Mononuclear cell (primary cell): ENCODE results near the gene MEDAG. TPM values are rescaled to one million over a fixed set of nuclear protein-coding genes. Genes with fewer than 3 reads are reported as not detected.

ENCODE experiments used
- H3K27me3 ChIP-seq: 2 replicates; pipeline ENCODE4 v1.6.0; 2011; ENCODE audit warnings: low read length, control low read depth; ENCODE audit not compliant: insufficient read depth
- H3K4me1 ChIP-seq: 2 replicates; pipeline ENCODE4 v1.5.1; 2011; ENCODE audit warnings: mild to moderate bottlenecking, low read length, control low read depth; ENCODE audit not compliant: insufficient read depth
- H3K4me3 ChIP-seq: 2 replicates; pipeline ENCODE4 v1.5.1; 2011; ENCODE audit warnings: mild to moderate bottlenecking, low read length, moderate library complexity
- H3K9me3 ChIP-seq: 2 replicates; pipeline ENCODE4 v1.5.1; 2011; ENCODE audit warnings: low read depth, mild to moderate bottlenecking, control low read depth, low read length
- total RNA-seq: library from RNA; depleted of rRNA; stranded (reverse); fragments of >200 nt; gene quantifications from one replicate; pipeline ENCODE4 v1.2.3, GENCODE V29; 2012

MEDAG gene
- total RNA-seq, 1 donor, result not detected

GRCh38 chr13:30869491-30869890 lies 36.6 kb upstream of the MEDAG start:
- H3K4me1 ChIP-seq, result no peaks in the 10 kb centered on the region
- H3K9me3 ChIP-seq, result no peaks in the 10 kb centered on the region
- no peaks in the 10 kb centered on the region for H3K27me3 ChIP-seq
- H3K4me3 ChIP-seq, result no peak overlapping the region

DNA sequence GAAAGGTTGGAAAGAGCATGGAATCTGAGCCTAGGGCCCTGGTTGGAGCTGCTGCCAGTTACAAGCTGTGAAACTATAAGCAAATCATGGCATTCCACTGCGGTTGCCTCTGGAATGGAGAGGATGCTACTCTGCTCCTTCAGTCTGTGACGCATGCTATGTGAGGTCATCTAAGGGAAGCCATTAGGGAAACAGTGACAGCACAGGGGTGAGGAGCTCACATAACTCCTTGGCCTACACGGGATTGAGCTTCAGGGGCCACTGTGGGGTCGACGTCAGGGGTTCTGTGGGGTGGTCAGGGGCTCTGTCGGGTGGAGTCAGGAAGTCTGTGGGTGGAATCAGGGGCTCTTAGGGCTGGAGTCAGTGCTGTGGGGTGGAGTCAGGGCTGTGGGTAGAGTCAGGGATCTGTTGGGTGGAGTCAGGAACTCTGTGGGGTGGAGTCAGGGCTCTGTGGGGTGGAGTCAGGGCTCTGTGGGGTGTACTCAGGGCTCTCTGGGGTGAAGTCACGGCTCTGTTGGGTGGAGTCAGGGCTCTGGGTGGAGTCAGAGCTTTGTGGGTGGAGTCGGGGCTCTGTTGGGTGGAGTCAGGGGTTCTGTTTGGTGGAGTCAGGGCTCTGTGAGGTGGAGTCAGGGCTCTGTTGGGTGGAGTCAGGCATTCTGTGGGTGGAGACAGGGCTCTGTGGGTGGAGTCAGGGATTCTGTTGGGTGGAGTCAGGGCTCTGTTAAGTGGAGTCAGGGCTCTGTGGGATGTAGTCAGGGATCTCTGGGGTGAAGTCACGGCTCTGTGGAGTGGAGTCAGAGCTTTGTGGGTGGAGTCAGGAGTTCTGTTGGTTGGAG lies 35.8 kb upstream of the MEDAG start:
- H3K9me3 ChIP-seq, result no peaks in the 10 kb centered on the region
- H3K27me3 ChIP-seq, result no peaks in the 10 kb centered on the region
- H3K4me1 ChIP-seq, result no peaks in the 10 kb centered on the region
- no peak overlapping the region for H3K4me3 ChIP-seq

DNA sequence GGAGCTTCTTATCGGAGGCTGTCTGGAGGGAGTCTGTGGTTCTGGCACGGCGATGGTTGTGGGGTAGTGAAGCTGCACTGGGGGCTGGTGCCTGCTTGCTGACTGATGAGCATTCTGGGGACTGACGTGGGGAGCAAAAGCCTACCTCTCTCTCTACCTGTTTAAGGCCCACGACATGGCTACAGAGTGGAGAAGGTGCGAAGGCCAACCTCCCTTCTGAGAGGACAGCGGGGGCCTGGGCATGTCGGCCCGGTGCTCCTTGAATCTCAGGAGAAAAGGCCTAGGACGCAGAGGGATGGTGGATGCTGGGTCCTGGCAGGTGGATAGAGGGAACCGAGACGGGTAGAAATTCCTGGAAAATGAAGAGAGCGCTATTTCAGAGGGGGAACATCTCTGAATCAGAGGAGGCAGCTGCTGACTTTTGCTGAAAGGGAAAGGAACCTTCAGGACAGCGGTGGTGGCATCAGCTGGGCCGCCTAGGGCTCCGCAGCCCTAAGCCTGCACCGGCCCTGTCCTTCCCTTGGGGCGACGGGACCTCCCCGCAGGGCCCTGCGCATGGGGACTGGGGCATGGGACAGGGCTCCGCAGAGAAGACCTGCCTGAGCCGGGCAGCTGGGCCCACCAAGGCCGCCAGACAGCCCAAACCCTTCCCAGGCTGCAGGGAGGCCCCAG lies 35.0 kb upstream of the MEDAG start:
- H3K27me3 ChIP-seq, result no peaks in the 10 kb centered on the region
- no peaks in the 10 kb centered on the region for H3K9me3 ChIP-seq
- H3K4me3 ChIP-seq, result no peak overlapping the region
- no peaks in the 10 kb centered on the region for H3K4me1 ChIP-seq

DNA sequence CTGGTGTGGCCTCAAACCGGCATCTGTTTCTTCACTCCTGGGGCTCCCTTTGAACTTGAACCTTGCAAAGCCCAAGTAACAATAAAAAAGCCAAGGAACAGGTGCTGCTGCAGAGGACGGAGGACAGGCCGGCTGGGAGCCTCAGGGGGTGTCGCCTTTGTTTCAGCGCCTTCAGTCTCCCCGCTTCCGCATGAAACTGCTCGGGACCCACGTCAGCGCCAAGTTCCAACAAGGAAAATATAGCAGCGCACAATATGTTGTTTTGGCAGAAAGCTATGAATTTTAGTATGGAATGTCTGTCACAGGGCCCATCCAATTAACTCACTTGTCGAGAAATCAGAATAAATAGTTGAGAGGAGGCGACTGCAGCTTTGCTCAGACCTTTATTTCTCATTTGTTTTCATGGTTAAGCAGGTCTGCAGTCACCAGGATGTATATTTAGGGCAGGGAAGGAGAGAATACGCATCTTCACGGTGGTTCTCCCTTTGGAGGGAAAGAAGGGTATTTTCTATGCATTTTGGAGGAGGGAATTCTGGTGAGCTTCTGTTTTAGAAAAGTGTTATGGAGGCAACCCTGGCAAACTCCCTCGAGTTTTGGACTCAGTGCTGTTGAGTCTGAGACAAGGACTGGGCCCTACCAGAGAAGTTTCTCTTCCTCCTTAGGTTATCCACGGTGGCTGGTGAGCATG lies 34.3 kb upstream of the MEDAG start:
- H3K4me3 ChIP-seq, result no peak overlapping the region
- H3K4me1 ChIP-seq, result no peaks in the 10 kb centered on the region
- no peaks in the 10 kb centered on the region for H3K27me3 ChIP-seq
- H3K9me3 ChIP-seq, result no peaks in the 10 kb centered on the region

- no peaks in the 10 kb centered on the region for H3K4me1 ChIP-seq
- no peaks in the 10 kb centered on the region for H3K9me3 ChIP-seq
- H3K4me3 ChIP-seq, result no peak overlapping the region
- H3K27me3 ChIP-seq, result no peaks in the 10 kb centered on the region
Measured at GRCh38 chr13:30872276-30872594, 33.8 kb upstream of the MEDAG start.

GRCh38 chr13:30872685-30873461 lies 33.2 kb upstream of the MEDAG start:
- H3K27me3 ChIP-seq, result no peaks in the 10 kb centered on the region
- no peaks in the 10 kb centered on the region for H3K9me3 ChIP-seq
- no peak overlapping the region for H3K4me3 ChIP-seq
- no peaks in the 10 kb centered on the region for H3K4me1 ChIP-seq

GRCh38 chr13:30873499-30873898 lies 32.6 kb upstream of the MEDAG start:
- no peaks in the 10 kb centered on the region for H3K4me1 ChIP-seq
- H3K27me3 ChIP-seq, result no peaks in the 10 kb centered on the region
- no peaks in the 10 kb centered on the region for H3K9me3 ChIP-seq
- no peak overlapping the region for H3K4me3 ChIP-seq

GRCh38 chr13:30874111-30874510 lies 32.0 kb upstream of the MEDAG start:
- Histone ChIP-seq H3K4me3 (no peak overlapping the region), H3K4me1 (no peaks in the 10 kb centered on the region), H3K27me3 (no peaks in the 10 kb centered on the region), H3K9me3 (no peaks in the 10 kb centered on the region)

DNA sequence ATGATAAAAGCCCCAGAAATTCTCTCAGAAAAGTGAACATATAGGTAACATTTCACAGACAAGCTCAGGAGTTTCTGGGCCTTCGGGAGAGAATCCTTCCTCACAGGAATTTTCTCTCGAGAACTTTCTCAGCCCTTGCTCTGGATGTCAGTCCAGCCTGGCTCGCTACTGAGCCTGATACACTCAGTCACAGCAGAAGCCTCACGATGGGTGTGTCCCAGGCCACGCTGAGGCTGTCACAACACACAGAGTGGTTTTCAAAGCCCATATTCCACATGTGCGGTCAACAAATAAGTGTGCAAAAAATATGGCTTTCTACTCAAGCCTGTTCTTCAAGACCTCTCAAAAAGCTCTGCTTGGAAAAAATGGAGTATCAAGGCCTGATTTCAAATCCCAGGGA lies 31.5 kb upstream of the MEDAG start:
- Histone ChIP-seq H3K4me1 (no peaks in the 10 kb centered on the region), H3K9me3 (no peaks in the 10 kb centered on the region), H3K27me3 (no peaks in the 10 kb centered on the region), H3K4me3 (no peak overlapping the region)

- Histone ChIP-seq H3K4me3 (no peak overlapping the region), H3K27me3 (no peaks in the 10 kb centered on the region), H3K4me1 (no peaks in the 10 kb centered on the region), H3K9me3 (no peaks in the 10 kb centered on the region)
Measured at GRCh38 chr13:30877335-30877734, 28.7 kb upstream of the MEDAG start.

- no peak overlapping the region for H3K4me3 ChIP-seq
- no peaks in the 10 kb centered on the region for H3K27me3 ChIP-seq
- no peaks in the 10 kb centered on the region for H3K9me3 ChIP-seq
- H3K4me1 ChIP-seq, result no peaks in the 10 kb centered on the region
Measured at GRCh38 chr13:30880151-30880855, 25.8 kb upstream of the MEDAG start.

DNA sequence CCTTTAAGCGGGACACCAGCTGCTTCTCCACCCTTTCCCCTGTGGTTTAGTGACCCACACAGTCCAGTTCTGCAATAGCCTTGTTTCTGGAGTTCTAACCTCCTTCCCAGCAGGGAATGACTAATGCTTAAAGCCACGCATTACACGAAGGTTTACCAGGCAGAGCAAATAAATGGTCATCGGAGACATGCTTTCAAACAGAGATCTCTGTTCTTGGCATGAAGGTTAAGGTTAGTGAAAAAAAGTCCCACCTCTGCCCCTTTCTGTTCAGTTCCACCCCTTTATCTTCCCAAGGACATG lies 25.3 kb upstream of the MEDAG start:
- Histone ChIP-seq H3K4me1 (no peaks in the 10 kb centered on the region), H3K9me3 (no peaks in the 10 kb centered on the region), H3K27me3 (no peaks in the 10 kb centered on the region), H3K4me3 (no peak overlapping the region)

DNA sequence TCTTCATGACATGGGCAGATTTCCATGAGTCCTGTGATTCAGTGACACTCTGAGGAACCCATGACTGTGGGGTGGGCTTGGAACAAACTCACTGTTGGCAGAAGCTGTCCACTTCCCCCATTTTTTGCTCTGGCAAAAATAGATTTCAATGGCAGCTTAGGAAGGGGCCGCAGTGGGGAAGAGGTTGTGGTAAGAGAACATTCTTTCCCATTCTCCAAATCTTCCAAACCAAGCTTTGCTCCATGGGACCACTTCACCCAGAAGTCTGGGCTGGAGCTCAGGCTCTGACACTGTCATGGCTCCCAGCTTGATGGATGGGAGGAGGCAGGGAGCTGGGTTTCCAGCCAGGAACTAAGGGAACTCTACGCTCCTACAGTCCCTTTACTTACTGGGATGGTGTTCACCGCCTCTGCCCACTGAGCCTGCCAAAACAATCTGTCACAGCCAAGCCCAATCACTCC lies 24.9 kb upstream of the MEDAG start:
- Histone ChIP-seq H3K9me3 (no peaks in the 10 kb centered on the region), H3K4me3 (no peak overlapping the region), H3K27me3 (no peaks in the 10 kb centered on the region), H3K4me1 (no peaks in the 10 kb centered on the region)

DNA sequence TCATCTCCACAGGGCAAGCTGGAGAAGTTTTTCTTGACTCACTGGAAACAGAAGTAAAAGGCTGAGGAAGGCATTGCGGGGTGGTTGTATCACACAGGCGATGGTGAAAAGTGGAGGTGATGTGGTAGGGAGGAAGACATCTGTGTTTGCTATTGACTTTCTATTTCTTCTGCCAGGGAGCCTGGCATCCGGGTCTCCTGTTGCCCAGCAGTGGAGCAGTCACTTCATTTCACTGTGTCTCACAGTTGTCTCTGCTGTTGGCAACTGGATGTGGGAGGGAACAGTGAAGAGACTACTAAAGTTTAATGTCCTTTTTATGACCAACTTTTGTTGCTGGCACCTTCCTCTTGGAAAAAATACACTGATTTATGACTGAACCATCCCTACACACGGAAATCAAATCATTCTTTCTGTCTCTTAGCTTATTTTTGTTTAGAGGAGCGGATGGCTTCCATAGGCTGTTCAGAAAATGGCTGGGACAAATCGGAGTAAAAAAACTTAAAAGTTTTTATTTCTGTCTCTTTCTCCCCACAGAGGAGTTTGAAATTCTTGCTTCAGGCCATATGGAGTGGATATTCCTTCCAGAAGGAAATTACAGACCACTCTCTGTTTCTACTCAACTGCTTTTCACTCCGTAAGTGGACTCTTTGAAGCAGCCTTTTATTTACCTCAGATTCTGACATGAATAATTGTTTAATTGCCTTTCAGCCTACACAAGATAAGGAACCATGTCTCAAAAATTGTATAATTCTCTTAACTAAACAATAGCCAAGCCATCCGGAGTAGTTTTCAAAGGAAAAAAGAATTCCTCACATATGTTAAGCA lies 23.8 kb upstream of the MEDAG start:
- H3K4me3 ChIP-seq, result no peak overlapping the region
- H3K4me1 ChIP-seq, result no peaks in the 10 kb centered on the region
- no peaks in the 10 kb centered on the region for H3K27me3 ChIP-seq
- H3K9me3 ChIP-seq, result no peaks in the 10 kb centered on the region
